Measurements from ENCODE around the gene PPFIA2.

DNA sequence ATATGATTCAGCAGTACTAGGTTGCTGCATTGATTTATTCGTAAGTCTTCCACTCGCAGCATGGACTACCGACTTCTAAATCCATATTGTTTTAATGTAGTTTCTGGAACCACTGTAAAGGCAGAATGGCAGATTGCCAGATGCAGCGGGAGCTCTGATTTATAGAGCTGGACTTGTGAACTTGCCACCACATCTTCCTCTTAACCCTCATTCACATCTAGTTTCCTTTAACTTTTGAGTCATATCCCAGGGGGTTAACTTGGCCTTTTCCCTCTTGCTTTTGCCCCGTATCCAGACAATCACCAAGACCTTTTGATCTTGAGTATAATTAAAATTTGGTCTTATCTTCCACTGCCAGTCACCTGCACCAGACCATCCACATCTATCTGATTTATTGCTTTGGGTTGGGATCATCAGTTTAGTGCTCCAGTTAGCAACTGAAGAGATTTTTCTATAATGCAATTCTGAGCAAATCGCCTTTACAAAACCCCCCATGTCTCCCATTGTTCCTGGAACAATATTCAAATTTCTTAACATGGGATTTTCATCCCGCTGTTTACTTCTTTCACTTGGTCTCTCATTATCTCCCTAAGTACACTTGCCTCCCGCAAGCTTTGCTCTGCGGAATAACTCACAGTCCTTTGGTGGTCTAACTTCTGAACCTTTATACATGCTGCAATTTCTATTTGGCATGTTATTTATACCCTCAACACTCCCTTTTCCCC, 550.8 kb downstream of the PPFIA2 start:
- TF ChIP-seq POLR2A (IDR thresholded peaks at IDR 0.05; ENCODE audit: low read depth, low read length), result no peak
- no peak for TF ChIP-seq POLR2AphosphoS5 (IDR thresholded peaks at IDR 0.05; ENCODE audit: low read depth, low read length)
- TF ChIP-seq TAF1 (IDR thresholded peaks at IDR 0.05; ENCODE audit: borderline replicate concordance, low read depth, low read length), result no peak

Measured in GM12892 (cell line).